HL-60 (cell line): ENCODE measurements around the gene DUSP22.

Source experiments
- DNase-seq, 2 experiments: peaks; one replicate each; pipeline ENCODE4 v3.0.0-alpha.2; 2010 to 2020; ENCODE audit warnings: low read depth in 1 of 2, low spot score in 1 of 2
- H3K27ac ChIP-seq: fragments of 250-450 bp; sonication (Bioruptor Pico); replicated peaks from 2 replicates; pipeline ENCODE4 v1.5.1; 2020; ENCODE audit warnings: mild to moderate bottlenecking, moderate library complexity
- H3K27me3 ChIP-seq: fragments of 250-450 bp; sonication (Bioruptor Pico); 2 replicates; pipeline ENCODE4 v1.5.1; 2021; ENCODE audit warnings: mild to moderate bottlenecking, moderate library complexity; ENCODE audit not compliant: insufficient read depth, poor library complexity, severe bottlenecking
- H3K4me3 ChIP-seq: replicated peaks from 2 replicates; pipeline ENCODE4 v1.5.1; 2011; ENCODE audit warnings: mild to moderate bottlenecking, control low read depth, low read length; ENCODE audit not compliant: insufficient read depth
- GABPA ChIP-seq: IDR thresholded peaks from 2 replicates; pipeline ENCODE4 v1.6.1; 2012; ENCODE audit warnings: low read depth
- POLR2AphosphoS5 ChIP-seq: IDR thresholded peaks from 2 replicates; pipeline ENCODE4 v1.6.1; 2012; ENCODE audit warnings: low read depth
- REST ChIP-seq: IDR thresholded peaks from 2 replicates; pipeline ENCODE4 v1.6.1; 2012; ENCODE audit warnings: low read depth; ENCODE audit not compliant: insufficient replicate concordance
- SPI1 ChIP-seq: IDR thresholded peaks from 2 replicates; pipeline ENCODE4 v1.6.1; 2012; ENCODE audit warnings: low read depth, mild to moderate bottlenecking, borderline replicate concordance
- TF ChIP-seq, protein P1 (sequence below): IDR thresholded peaks from one replicate; pipeline ENCODE4 v1.5.1; 2011; ENCODE audit warnings: low read length, control low read depth, inconsistent platforms; ENCODE audit not compliant: insufficient read depth

The DUSP22 gene

GRCh38 chr6:288866-289265 lies 3.4 kb upstream of the DUSP22 start:
- peak in 1 of 2 experiments; percentile 64 for DNase-seq
- H3K27ac ChIP-seq, result no peak overlapping the region; the same call in 1 of the 2 replicates
- TF ChIP-seq REST, result no peak
- TF ChIP-seq GABPA, result no peak
- TF ChIP-seq SPI1, result no peak
- TF ChIP-seq, protein P1, sequence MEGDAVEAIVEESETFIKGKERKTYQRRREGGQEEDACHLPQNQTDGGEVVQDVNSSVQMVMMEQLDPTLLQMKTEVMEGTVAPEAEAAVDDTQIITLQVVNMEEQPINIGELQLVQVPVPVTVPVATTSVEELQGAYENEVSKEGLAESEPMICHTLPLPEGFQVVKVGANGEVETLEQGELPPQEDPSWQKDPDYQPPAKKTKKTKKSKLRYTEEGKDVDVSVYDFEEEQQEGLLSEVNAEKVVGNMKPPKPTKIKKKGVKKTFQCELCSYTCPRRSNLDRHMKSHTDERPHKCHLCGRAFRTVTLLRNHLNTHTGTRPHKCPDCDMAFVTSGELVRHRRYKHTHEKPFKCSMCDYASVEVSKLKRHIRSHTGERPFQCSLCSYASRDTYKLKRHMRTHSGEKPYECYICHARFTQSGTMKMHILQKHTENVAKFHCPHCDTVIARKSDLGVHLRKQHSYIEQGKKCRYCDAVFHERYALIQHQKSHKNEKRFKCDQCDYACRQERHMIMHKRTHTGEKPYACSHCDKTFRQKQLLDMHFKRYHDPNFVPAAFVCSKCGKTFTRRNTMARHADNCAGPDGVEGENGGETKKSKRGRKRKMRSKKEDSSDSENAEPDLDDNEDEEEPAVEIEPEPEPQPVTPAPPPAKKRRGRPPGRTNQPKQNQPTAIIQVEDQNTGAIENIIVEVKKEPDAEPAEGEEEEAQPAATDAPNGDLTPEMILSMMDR, result no peak
- no peak for TF ChIP-seq POLR2AphosphoS5
- no peak overlapping the region for H3K4me3 ChIP-seq
- H3K27me3 ChIP-seq, result no peaks in the 10 kb centered on the region

GRCh38 chr6:290111-290922 lies 2.0 kb upstream of the DUSP22 start:
- no peak overlapping the region for H3K4me3 ChIP-seq
- DNase-seq, result peak in 1 of 2 experiments; percentile 60
- TF ChIP-seq SPI1 (peak; percentile 87), POLR2AphosphoS5 (no peak)
- H3K27ac ChIP-seq, result peak overlapping the region; percentile 10; the same call in 1 of the 2 replicates
- no peaks in the 10 kb centered on the region for H3K27me3 ChIP-seq

GRCh38 chr6:291204-291696 lies 1.0 kb upstream of the DUSP22 start:
- TF ChIP-seq GABPA, result no peak
- TF ChIP-seq SPI1, result no peak
- TF ChIP-seq, protein P1, result no peak
- no peak for TF ChIP-seq POLR2AphosphoS5
- no peak for TF ChIP-seq REST
- DNase-seq, result no peak
- H3K4me3 ChIP-seq, result peak overlapping the region; percentile 68
- no peaks in the 10 kb centered on the region for H3K27me3 ChIP-seq
- H3K27ac ChIP-seq, result peak overlapping the region; percentile 88

- H3K27me3 ChIP-seq, result no peaks in the 10 kb centered on the region
- peak overlapping the region; percentile 68 for H3K4me3 ChIP-seq
- peak overlapping the region; percentile 88 for H3K27ac ChIP-seq
- DNase-seq, result peak; percentile 38 to 86
- TF ChIP-seq REST (no peak), SPI1 (no peak), GABPA (no peak), POLR2AphosphoS5 (no peak; the same call in none of the 2 replicates)
- TF ChIP-seq, protein P1, result no peak
These were observed 362 bp downstream of the DUSP22 start for GRCh38 chr6:292506-293192.
